Measurements from ENCODE around the gene CLTC. TPM values are rescaled to one million over a fixed set of nuclear protein-coding genes. Genes with fewer than 3 reads are reported as not detected.

CLTC gene
- total and polyA plus RNA-seq, 2 of the 8 experiments (the other 6 are each of a cell fraction or from before 2014, with no cell fraction given), result 175 to 283 TPM

DNA sequence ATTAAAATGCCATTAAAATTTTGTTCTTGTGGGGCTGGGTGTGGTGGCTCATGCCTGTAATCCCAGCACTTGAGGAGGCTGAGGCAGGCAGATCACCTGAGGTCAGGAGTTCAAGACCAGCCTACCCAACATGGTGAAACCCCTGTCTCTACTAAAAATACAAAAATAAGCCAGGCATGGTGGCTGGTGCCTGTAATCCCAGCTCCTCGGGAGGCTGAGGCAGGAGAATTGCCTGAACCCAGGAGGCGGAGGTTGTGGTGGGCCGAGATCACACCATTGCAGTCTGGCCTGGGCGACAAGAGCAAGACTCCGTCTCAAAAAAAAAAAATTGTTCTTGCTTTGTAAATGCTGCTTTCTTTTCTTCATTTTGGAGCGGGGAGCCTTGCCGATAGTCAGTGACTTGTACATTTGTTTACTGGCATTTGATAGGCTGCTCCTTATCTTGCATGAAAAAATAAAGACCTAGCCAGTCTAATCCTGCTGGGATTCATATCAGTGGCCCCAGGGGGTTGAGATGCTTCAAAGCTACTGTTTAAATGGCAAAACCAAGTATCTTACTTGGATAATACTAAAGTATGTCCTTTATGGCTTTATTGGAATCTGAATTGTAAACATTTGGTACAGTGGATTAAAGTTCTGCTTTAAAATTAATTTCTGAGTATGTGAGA, 3.3 kb upstream of the CLTC start:
- no peak overlapping the region for H3K27ac ChIP-seq (ENCODE audit: low read depth, low read length)
- no peak overlapping the region for H2BK12ac ChIP-seq (ENCODE audit: low read depth, low read length)
- no peak overlapping the region for H2AFZ ChIP-seq (ENCODE audit: low read length)
- no peak overlapping the region for H3K18ac ChIP-seq (ENCODE audit: extremely low read depth, low read length)
- peaks cover 14 to 15% of the 10 kb centered on the region in 2 experiments for H3K79me2 ChIP-seq (ENCODE audit: control insufficient read depth in 1 of 2, insufficient read depth in 2 of 2, low read length in 2 of 2)
- H2BK20ac ChIP-seq (ENCODE audit: low read length), result no peak overlapping the region
- no peak overlapping the region for H2BK5ac ChIP-seq (ENCODE audit: low read depth, low read length)
- no peak overlapping the region for H2BK15ac ChIP-seq (ENCODE audit: low read length)
- H3K56ac ChIP-seq (replicated peaks; ENCODE audit: insufficient read length, low read depth, low read length), result no peak overlapping the region
- no peak overlapping the region for H3K9ac ChIP-seq (replicated peaks in 1 of 4; ENCODE audit: extremely low read depth in 1 of 4, low read depth in 3 of 4, low read length in 3 of 4)
- DNase-seq (ENCODE audit: low read depth in 1 of 2, low spot score in 2 of 2) (no peak), FAIRE-seq (no peak)
- H2AK5ac ChIP-seq (ENCODE audit: low read depth, low read length), result no peak overlapping the region
- H3K14ac ChIP-seq (ENCODE audit: insufficient read length), result no peak overlapping the region
- 98% methylated on average over 6 of the region's 7 CpGs; no CpG with 5 or more reads in 1 of the 2 experiments for WGBS, 2 experiments (ENCODE audit: extremely low coverage in 1 of 2, insufficient coverage in 1 of 2, insufficient read length in 1 of 2, insufficient replicate concordance in 2 of 2, low coverage in 1 of 2, low lambda C conversion rate in 2 of 2, missing lambda C conversion rate in 1 of 2)
- H4K8ac ChIP-seq (ENCODE audit: extremely low read depth, insufficient read depth, low read length), result no peak overlapping the region
- H3K4me3 ChIP-seq (ENCODE audit: extremely low read depth in 1 of 4, insufficient read depth in 2 of 4, low read depth in 3 of 4, low read length in 4 of 4), result no peak overlapping the region
- H4K91ac ChIP-seq (replicated peaks; ENCODE audit: insufficient read length, low read length), result no peak overlapping the region
- H4K5ac ChIP-seq (ENCODE audit: insufficient read length, low read depth, low read length), result no peak overlapping the region
- no peaks in the 10 kb centered on the region for H3K36me3 ChIP-seq (ENCODE audit: control insufficient read depth in 2 of 4, insufficient read depth in 4 of 4, low read length in 3 of 4)
- H3K4me2 ChIP-seq (ENCODE audit: insufficient read depth in 1 of 2, low read depth in 2 of 2, low read length in 2 of 2), result no peak overlapping the region
- H2BK120ac ChIP-seq (replicated peaks; ENCODE audit: low read depth, low read length), result no peak overlapping the region
- H3K4me1 ChIP-seq (replicated peaks in 1 of 4; ENCODE audit: control insufficient read depth in 3 of 4, insufficient read depth in 4 of 4, low read length in 3 of 4), result no peaks in the 10 kb centered on the region
- no peaks in the 10 kb centered on the region for H3K9me3 ChIP-seq (ENCODE audit: insufficient read depth in 2 of 2, low read depth in 1 of 2, low read length in 1 of 2)
- no peak overlapping the region for H3K4ac ChIP-seq (replicated peaks; ENCODE audit: insufficient read length, low read depth, low read length)
- H3K23me2 ChIP-seq (ENCODE audit: low read depth, low read length), result peaks cover 4% of the 10 kb centered on the region; the same call in 1 of the 2 replicates
- H3K23ac ChIP-seq (ENCODE audit: insufficient read length), result no peak overlapping the region
- ChIA-PET POLR2A (ENCODE audit: partially characterized antibody) (no interaction called here), CTCF (ENCODE audit: partially characterized antibody) (interaction anchor here (0.6 to 1.6 kb wide), 3 partner anchors 9 to 137 kb away, joined by 3 to 5 read pairs (median 3); no protein-coding TSS in a partner anchor)
- no peaks in the 10 kb centered on the region for H3K27me3 ChIP-seq (replicated peaks in 1 of 4; ENCODE audit: control insufficient read depth in 3 of 4, extremely low read depth in 1 of 4, insufficient read depth in 3 of 4, low read length in 3 of 4)
- no peaks in the 10 kb centered on the region for H3K79me1 ChIP-seq (ENCODE audit: low read depth, low read length)
- H4K20me1 ChIP-seq (replicated peaks in 1 of 2; ENCODE audit: control insufficient read depth in 1 of 2, insufficient read depth in 2 of 2, low read length in 2 of 2), result peaks cover 0 to 2% of the 10 kb centered on the region in 2 experiments
- TF ChIP-seq NRF1 (IDR thresholded peaks at IDR 0.05; ENCODE audit: low read depth, low read length) (no peak), SIN3A (conservative IDR thresholded peaks at IDR 0.05 in 1 of 2, IDR thresholded peaks at IDR 0.05 in 1 of 2; ENCODE audit: low read depth in 1 of 2, low read length in 2 of 2) (no peak)

Data from H1 (cell line).